ENCODE data around the gene EMP1.

Gene EMP1

GRCh38 chr12:13173012-13173932 lies 23.3 kb upstream of the EMP1 start:
- DNase-seq = peak in 1 of 2 donors; percentile 13

GRCh38 chr12:13175499-13175898 lies 21.0 kb upstream of the EMP1 start:
- DNase-seq = no peak

GRCh38 chr12:13176256-13176655 lies 20.3 kb upstream of the EMP1 start:
- DNase-seq = no peak

- no peak for DNase-seq
These were observed 19.2 kb upstream of the EMP1 start for GRCh38 chr12:13177373-13177772.

GRCh38 chr12:13177906-13178305 lies 18.6 kb upstream of the EMP1 start:
- no peak for DNase-seq

GRCh38 chr12:13178568-13179210 lies 17.8 kb upstream of the EMP1 start:
- DNase-seq = no peak

GRCh38 chr12:13179211-13180074 lies 17.1 kb upstream of the EMP1 start:
- DNase-seq = peak; percentile 56 to 62

GRCh38 chr12:13181375-13182070 lies 15.0 kb upstream of the EMP1 start:
- DNase-seq = no peak

- DNase-seq = no peak
These were observed 13.6 kb upstream of the EMP1 start for GRCh38 chr12:13182881-13183280.

GRCh38 chr12:13183620-13184019 lies 12.9 kb upstream of the EMP1 start:
- DNase-seq = no peak

- no peak for DNase-seq
These were observed 10.2 kb upstream of the EMP1 start for GRCh38 chr12:13186302-13186701.

GRCh38 chr12:13187399-13187798 lies 9.1 kb upstream of the EMP1 start:
- no peak for DNase-seq

- DNase-seq = no peak
These were observed 7.3 kb upstream of the EMP1 start for GRCh38 chr12:13189264-13189663.

- no peak for DNase-seq
These were observed 6.3 kb upstream of the EMP1 start for GRCh38 chr12:13190275-13190674.

- no peak for DNase-seq
These were observed 3.8 kb upstream of the EMP1 start for GRCh38 chr12:13192719-13193118.

GRCh38 chr12:13193505-13194231 lies 2.9 kb upstream of the EMP1 start:
- no peak for DNase-seq

- DNase-seq = no peak
These were observed 2.0 kb upstream of the EMP1 start for GRCh38 chr12:13194401-13195110.

GRCh38 chr12:13195250-13195649 lies 1.3 kb upstream of the EMP1 start:
- no peak for DNase-seq

GRCh38 chr12:13195785-13196129 lies 769 bp upstream of the EMP1 start:
- no peak for DNase-seq

GRCh38 chr12:13197032-13197431 lies 506 bp downstream of the EMP1 start:
- no peak for DNase-seq

- DNase-seq = no peak
These were observed 1.1 kb downstream of the EMP1 start for GRCh38 chr12:13197526-13198143.
